ENCODE measurements around the gene MTRFR. TPM values are rescaled to one million over a fixed set of nuclear protein-coding genes. Genes with fewer than 3 reads are reported as not detected.
A peak's percentile ranks its signal among the peaks of the same experiment; 100 is the strongest.

The MTRFR gene
- total RNA-seq, 1 experiment from 2014 or later = 14.8 TPM

GRCh38 chr12:123269395-123269892 lies 36.2 kb downstream of the MTRFR start:
- Histone ChIP-seq H2AK5ac (ENCODE audit: insufficient read length, low read length) (no peak overlapping the region), H3K27ac (ENCODE audit: insufficient read length, low read depth, low read length) (no peak overlapping the region), H4K20me1 (ENCODE audit: control insufficient read depth, insufficient read depth, insufficient read length) (no peaks in the 10 kb centered on the region), H3T11ph (ENCODE audit: low read length) (no peak overlapping the region), H3K4ac (ENCODE audit: low read depth, low read length) (no peak overlapping the region; the same call in 1 of the 2 replicates), H2BK12ac (ENCODE audit: insufficient read length, low read depth, low read length) (no peak overlapping the region), H3K27me3 (ENCODE audit: insufficient read depth, low read length) (no peaks in the 10 kb centered on the region), H3K14ac (ENCODE audit: insufficient read depth, low read length) (peak overlapping the region; percentile 77; the same call in 1 of the 2 replicates), H3K18ac (ENCODE audit: insufficient read length, low read depth, low read length) (peak overlapping the region; percentile 37), H3K56ac (ENCODE audit: insufficient read length, low read depth, low read length) (no peak overlapping the region), H4K91ac (ENCODE audit: insufficient read length, low read depth, low read length) (peak overlapping the region; percentile 16), H3K79me1 (ENCODE audit: insufficient read depth, low read depth, low read length, poor library complexity, severe bottlenecking) (peaks cover 1% of the 10 kb centered on the region), H2BK120ac (ENCODE audit: low read depth, low read length, poor library complexity, severe bottlenecking) (no peak overlapping the region), H3K4me2 (ENCODE audit: insufficient read depth, insufficient read length, low read length) (peak overlapping the region; percentile 61), H3K79me2 (ENCODE audit: insufficient read depth, low read length) (peaks cover 23% of the 10 kb centered on the region; the same call in 1 of the 2 replicates), H3K9me3 (ENCODE audit: control insufficient read depth, low read depth, low read length) (no peaks in the 10 kb centered on the region), H2BK15ac (ENCODE audit: low read depth, low read length) (no peak overlapping the region), H2BK20ac (ENCODE audit: low read depth, low read length, poor library complexity, severe bottlenecking) (no peak overlapping the region), H3K9ac (ENCODE audit: extremely low read depth, insufficient read length, low read length) (peak overlapping the region; percentile 89), H3K23ac (ENCODE audit: insufficient read length, low read depth, low read length) (no peak overlapping the region), H4K8ac (replicated peaks; ENCODE audit: insufficient read length, low read depth, low read length) (peak overlapping the region; percentile 44), H3K23me2 (ENCODE audit: insufficient read length, low read depth, low read length, poor library complexity, severe bottlenecking) (peaks cover 14% of the 10 kb centered on the region), H2BK5ac (ENCODE audit: insufficient read length, low read length) (no peak overlapping the region), H4K5ac (ENCODE audit: insufficient read length, low read depth, low read length) (peak overlapping the region; percentile 6), H3K4me1 (ENCODE audit: insufficient read depth, low read length) (peaks cover 3% of the 10 kb centered on the region; the same call in 1 of the 2 replicates), H2AFZ (ENCODE audit: low read length) (no peak overlapping the region)
- Mint-ChIP-seq H3K27me3 (ENCODE audit: low read depth) (no peaks in the 10 kb centered on the region), H3K4me3 (peak overlapping the region; percentile 91 to 96), H3K27ac (peak overlapping the region; percentile 95 to 96 (median 96)), H3K36me3 (ENCODE audit: insufficient read depth in 1 of 3, low read depth in 3 of 3) (peaks cover 10 to 46% (median 36%) of the 10 kb centered on the region in 3 experiments), H3K4me1 (peaks cover 42 to 44% of the 10 kb centered on the region in 2 experiments), H3K9me3 (peaks cover 0 to 3% of the 10 kb centered on the region in 2 experiments; a peak in 2 of 5 replicates)
- peak; percentile 43; the same call in 2 of the 3 replicates for TF ChIP-seq CTCF (conservative IDR thresholded peaks at IDR 0.05)
- DNase-seq = peak; percentile 78
- no CpG with 5 or more reads among the region's 32 CpGs for WGBS (ENCODE audit: extremely low coverage, insufficient read length, low lambda C conversion rate)
